ENCODE measurements around the gene BDNF. TPM values are rescaled to one million over a fixed set of nuclear protein-coding genes. Genes with fewer than 3 reads are reported as not detected.

The BDNF gene
- total and polyA plus RNA-seq, 2 experiments from 2014 or later: 0.36 to 0.37 TPM

GRCh38 chr11:27610946-27611345, 89.3 kb downstream of the BDNF start:
- TF ChIP-seq CTCF (IDR thresholded peaks at IDR 0.05; ENCODE audit: low read depth, low read length): no peak
- Histone ChIP-seq H3K9me3 (ENCODE audit: low read depth) (no peaks in the 10 kb centered on the region), H3K27me3 (no peaks in the 10 kb centered on the region), H3K4me3 (no peak overlapping the region), H3K36me3 (no peaks in the 10 kb centered on the region), H3K4me1 (ENCODE audit: low read depth) (no peaks in the 10 kb centered on the region), H3K27ac (no peak overlapping the region)
- no peak for DNase-seq (ENCODE audit: low read depth in 1 of 2, low spot score in 1 of 2)

- H3K4me3 ChIP-seq: no peak overlapping the region
- no peaks in the 10 kb centered on the region for H3K9me3 ChIP-seq (ENCODE audit: low read depth)
- H3K36me3 ChIP-seq: no peaks in the 10 kb centered on the region
- no peak overlapping the region for H3K27ac ChIP-seq
- no peaks in the 10 kb centered on the region for H3K27me3 ChIP-seq
- DNase-seq (ENCODE audit: low read depth in 1 of 2, low spot score in 1 of 2): no peak
- TF ChIP-seq CTCF (IDR thresholded peaks at IDR 0.05; ENCODE audit: low read depth, low read length): no peak
- H3K4me1 ChIP-seq (ENCODE audit: low read depth): no peaks in the 10 kb centered on the region
Observed at GRCh38 chr11:27610280-27610679, 90.0 kb downstream of the BDNF start.

GRCh38 chr11:27608951-27609350, 91.3 kb downstream of the BDNF start:
- Histone ChIP-seq H3K36me3 (no peaks in the 10 kb centered on the region), H3K4me3 (no peak overlapping the region), H3K27ac (no peak overlapping the region), H3K4me1 (ENCODE audit: low read depth) (no peaks in the 10 kb centered on the region), H3K27me3 (no peaks in the 10 kb centered on the region), H3K9me3 (ENCODE audit: low read depth) (no peaks in the 10 kb centered on the region)
- TF ChIP-seq CTCF (IDR thresholded peaks at IDR 0.05; ENCODE audit: low read depth, low read length): no peak
- no peak for DNase-seq (ENCODE audit: low read depth in 1 of 2, low spot score in 1 of 2)

- Histone ChIP-seq H3K27me3 (no peaks in the 10 kb centered on the region), H3K4me3 (no peak overlapping the region), H3K36me3 (no peaks in the 10 kb centered on the region), H3K9me3 (ENCODE audit: low read depth) (no peaks in the 10 kb centered on the region), H3K27ac (no peak overlapping the region), H3K4me1 (ENCODE audit: low read depth) (no peaks in the 10 kb centered on the region)
- no peak for DNase-seq (ENCODE audit: low read depth in 1 of 2, low spot score in 1 of 2)
- TF ChIP-seq CTCF (IDR thresholded peaks at IDR 0.05; ENCODE audit: low read depth, low read length): no peak
Observed at GRCh38 chr11:27605422-27605821, 94.8 kb downstream of the BDNF start.

Other genes with a start within 250 kb of the BDNF start
- gene LGR4, start 227.7 kb downstream of the BDNF start, total RNA-seq: 84.2 and 89.3 TPM in 2 replicates
- gene LGR4, start 227.7 kb downstream of the BDNF start, polyA plus RNA-seq: 52.4 and 66.1 TPM in 2 replicates
- gene LIN7C, start 193.7 kb downstream of the BDNF start, total RNA-seq: 13.6 and 18.8 TPM in 2 replicates
- gene LIN7C, start 193.7 kb downstream of the BDNF start, polyA plus RNA-seq: 13.1 and 30.1 TPM in 2 replicates